Gastroesophageal sphincter (tissue), 3 donors: ENCODE measurements around the gene SNX9.

Experiments
- EP300 ChIP-seq: sonication (generic); formaldehyde crosslinking; IDR thresholded peaks from one replicate; pipeline ENCODE4 v1.6.1; 2017; ENCODE audit warnings: antibody characterized with exemption, mild to moderate bottlenecking
- TF ChIP-seq, protein P1 (sequence below), 4 experiments: fragments of 200-600 bp in 2 of 4; fragments of 450-650 bp in 2 of 4; sonication (generic) in 1 of 4; IDR thresholded peaks; one replicate each; pipeline ENCODE4 v1.5.1; 2017 to 2019; ENCODE audit warnings: antibody characterized with exemption in 4 of 4, mild to moderate bottlenecking in 2 of 4, moderate library complexity in 2 of 4

DNA sequence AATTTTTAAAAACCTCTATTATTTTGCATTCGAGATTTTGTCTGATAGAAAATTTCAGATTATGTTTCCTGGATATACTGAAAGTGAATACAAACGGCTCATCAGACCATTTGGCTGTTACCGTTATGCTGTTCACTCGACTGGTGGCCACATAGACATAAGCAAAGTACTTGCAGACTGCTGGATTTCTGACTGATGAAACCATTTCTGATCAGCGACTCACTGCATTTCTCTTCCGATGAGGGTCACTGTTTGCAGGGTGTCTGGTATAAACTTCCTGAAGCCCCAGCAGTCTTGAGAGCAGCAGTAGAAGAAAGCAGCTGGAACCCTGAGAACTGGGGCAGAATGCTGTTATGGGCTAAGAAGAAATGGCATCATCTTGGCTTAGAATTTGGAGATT, 17.7 kb downstream of the SNX9 start:
- TF ChIP-seq, protein P1, sequence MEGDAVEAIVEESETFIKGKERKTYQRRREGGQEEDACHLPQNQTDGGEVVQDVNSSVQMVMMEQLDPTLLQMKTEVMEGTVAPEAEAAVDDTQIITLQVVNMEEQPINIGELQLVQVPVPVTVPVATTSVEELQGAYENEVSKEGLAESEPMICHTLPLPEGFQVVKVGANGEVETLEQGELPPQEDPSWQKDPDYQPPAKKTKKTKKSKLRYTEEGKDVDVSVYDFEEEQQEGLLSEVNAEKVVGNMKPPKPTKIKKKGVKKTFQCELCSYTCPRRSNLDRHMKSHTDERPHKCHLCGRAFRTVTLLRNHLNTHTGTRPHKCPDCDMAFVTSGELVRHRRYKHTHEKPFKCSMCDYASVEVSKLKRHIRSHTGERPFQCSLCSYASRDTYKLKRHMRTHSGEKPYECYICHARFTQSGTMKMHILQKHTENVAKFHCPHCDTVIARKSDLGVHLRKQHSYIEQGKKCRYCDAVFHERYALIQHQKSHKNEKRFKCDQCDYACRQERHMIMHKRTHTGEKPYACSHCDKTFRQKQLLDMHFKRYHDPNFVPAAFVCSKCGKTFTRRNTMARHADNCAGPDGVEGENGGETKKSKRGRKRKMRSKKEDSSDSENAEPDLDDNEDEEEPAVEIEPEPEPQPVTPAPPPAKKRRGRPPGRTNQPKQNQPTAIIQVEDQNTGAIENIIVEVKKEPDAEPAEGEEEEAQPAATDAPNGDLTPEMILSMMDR (IDR thresholded peaks at IDR 0.05) = no peak
- TF ChIP-seq EP300 = no peak
